Measurements from ENCODE around the gene TMEM125.

TMEM125 gene

GRCh38 chr1:43269627-43270375 is at the start of gene TMEM125:
Gene TMEM125 (plus strand): TSS chr1:43269983. CDS start chr1:43272723, 2,740 bp downstream.
- DNase-seq (ENCODE audit: low spot score), result no peak

DNA sequence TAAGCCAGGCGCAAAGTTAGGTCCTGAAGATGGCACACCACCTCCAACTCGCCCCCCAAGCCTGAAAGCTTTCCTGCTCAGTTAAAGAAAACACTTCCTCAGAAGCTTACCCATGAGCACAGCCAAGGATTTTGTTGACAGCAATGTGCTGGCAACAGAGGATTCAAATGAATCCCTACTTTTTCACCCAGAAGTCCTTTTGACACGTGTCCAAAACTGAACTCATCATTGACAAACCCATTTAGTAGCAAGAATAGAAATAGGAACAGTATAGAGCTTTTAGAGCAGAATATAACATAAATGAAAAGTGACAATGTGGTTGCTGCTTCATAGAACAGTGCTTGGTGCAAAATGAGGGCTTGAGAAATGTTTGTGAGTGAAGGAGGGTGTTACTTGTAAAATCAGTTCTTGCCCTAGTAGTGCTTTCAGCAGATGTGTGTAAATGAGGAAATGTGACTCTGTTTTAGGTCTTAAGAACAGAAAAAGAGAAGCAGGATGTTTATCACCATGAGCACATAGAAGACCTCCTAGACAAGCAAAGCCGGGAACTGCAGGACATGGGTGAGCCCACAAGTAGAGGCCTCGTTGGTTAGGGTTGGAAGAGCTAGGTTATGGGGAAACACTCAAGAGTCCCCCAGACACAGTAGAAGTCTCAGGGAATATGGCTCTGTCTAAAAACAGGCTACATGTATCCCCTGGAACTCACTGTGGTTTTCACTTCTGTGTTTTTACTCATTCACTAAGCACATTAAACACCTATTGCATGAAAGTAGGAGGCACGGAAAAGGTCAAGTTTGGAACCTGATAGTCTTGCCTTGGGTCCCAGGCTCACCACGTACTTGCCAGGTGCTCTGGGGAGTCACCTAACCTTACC is 48.6 kb upstream of the TMEM125 start:
- DNase-seq (ENCODE audit: low spot score), result no peak

- no peak for DNase-seq (ENCODE audit: low spot score)
Measured at GRCh38 chr1:43221797-43222196, 48.0 kb upstream of the TMEM125 start.

- DNase-seq (ENCODE audit: low spot score), result no peak
Measured at GRCh38 chr1:43222879-43223278, 46.9 kb upstream of the TMEM125 start.

- DNase-seq (ENCODE audit: low spot score), result no peak
Measured at GRCh38 chr1:43225168-43225567, 44.6 kb upstream of the TMEM125 start.

GRCh38 chr1:43227143-43227764 is 42.5 kb upstream of the TMEM125 start:
- peak; percentile 81 for DNase-seq (ENCODE audit: low spot score)

DNA sequence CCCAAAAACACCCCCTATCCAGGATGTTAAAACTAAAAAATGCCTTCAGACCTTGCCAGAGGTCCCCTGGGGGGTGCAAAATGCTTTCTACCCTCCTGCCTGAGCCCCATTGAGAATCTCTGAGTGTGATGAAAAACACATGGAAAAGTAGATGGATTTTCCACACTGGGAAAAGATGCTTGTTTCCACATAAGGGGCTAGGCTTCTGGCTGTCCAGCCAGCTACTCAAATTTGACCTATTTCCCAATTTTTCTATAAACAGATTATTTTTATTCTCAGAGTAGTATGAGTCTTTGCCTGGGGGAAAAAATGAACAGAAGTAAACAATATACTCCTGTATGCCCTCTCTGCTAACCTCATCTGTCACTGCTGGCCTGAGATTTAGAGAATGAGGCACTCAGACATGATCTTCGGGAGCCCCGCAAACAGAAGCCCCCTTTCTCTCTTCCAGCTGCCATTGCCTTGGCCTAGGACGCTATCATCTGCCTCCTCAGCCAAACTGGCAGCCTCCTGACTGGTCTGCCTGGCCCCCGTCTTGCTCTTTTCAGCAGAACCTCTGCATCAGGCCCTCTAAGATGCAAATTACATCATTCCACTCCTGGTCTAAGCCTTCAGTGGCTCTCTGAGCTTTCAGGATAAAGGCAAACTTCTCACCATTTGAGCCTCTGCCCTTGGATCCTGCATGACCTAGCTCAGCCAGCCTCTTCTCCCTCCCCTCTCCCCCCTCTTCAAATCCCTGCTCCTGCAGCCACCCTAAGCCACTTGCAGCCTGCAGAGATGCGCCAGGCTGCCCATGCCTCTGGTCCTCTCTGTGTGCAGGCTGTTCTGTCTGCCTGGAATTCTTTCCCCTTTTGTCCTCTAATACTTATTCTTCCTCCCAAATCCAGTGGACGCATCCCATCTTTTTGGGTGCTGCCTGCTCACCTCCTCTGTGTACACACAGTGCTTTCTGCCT is 39.7 kb upstream of the TMEM125 start:
- no peak for DNase-seq (ENCODE audit: low spot score)

DNA sequence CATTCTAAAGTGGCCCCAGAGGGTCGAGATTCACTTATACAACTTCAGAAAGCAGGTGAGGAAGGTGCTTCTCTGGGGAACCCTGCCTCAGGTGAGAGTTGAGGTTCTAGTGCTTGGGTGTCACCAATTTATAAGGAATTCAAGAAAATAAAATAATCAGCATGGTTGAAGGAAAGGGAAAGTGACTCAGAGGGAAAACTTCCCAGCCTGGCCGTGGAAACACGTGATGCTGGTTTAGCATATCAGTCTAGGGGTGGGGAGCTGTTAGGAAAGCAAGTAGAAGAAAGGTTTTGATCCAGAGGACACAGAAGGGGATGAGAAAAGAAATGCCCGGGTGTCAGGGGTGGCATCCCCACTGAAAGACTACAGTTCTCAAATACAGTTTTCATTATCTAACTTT is 37.7 kb upstream of the TMEM125 start:
- no peak for DNase-seq (ENCODE audit: low spot score)

DNA sequence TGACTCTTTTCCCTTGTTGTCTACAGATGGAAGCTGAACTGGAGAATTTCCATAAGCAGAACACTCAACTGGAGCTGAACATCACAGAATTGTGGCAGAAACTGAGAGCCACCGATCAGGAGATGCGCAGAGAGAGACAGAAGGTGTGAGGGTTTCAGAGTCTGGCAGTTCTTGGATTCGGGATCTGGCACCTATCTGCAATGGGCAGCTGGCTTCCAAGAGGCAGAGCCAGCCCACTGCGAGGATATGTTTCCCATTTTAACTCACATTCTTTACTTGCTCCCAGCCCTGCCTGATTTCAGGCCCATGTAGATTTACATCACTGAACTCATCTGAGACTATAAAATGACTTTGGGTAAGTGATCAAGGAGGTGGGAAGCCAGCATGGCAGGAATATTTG is 37.3 kb upstream of the TMEM125 start:
- no peak for DNase-seq (ENCODE audit: low spot score)

GRCh38 chr1:43233631-43234030 is 36.2 kb upstream of the TMEM125 start:
- no peak for DNase-seq (ENCODE audit: low spot score)

GRCh38 chr1:43234267-43234666 is 35.5 kb upstream of the TMEM125 start:
- DNase-seq (ENCODE audit: low spot score), result no peak

- DNase-seq (ENCODE audit: low spot score), result no peak
Measured at GRCh38 chr1:43235040-43235439, 34.7 kb upstream of the TMEM125 start.

GRCh38 chr1:43235451-43236121 is 34.2 kb upstream of the TMEM125 start:
- no peak for DNase-seq (ENCODE audit: low spot score)

DNA sequence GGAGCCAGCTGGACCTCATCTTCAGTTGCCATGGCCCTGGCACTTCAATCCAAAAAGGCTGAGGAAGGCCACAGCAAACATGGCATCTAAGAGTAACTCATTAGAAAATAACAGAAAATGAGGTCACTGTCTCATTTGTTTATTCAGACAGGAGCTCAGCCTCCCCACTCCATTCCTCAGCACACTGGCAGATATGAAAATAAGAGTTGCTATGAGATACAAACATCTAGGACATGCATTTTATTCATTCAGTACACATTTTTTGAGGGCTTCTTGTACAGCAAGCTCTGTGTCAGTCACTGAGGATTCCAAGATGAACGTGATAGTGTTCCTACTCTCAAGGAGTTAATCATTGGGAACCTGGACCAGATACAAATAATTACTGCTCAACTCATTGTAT is 32.7 kb upstream of the TMEM125 start:
- no peak for DNase-seq (ENCODE audit: low spot score)

DNA sequence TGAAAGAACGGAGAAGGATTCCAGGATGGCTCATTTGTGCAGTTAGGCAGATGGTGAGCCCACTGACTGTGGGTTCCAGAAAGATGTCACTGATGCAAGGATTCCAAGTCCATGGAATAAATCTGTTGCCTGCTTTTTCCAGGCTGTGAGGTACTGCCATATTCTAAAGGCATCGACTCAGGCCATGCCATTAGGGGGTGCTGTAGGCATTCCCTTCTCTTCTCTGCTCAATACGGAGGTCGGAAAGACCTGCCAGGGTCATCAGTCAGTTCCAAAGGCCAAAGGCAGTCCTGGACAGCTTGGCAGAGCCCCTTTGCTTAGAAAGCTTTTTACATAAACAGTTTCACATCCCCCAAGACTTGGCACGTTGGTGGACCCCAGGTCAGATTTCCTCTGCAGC is 31.7 kb upstream of the TMEM125 start:
- DNase-seq (ENCODE audit: low spot score), result peak; percentile 26

GRCh38 chr1:43238991-43239469 is 30.8 kb upstream of the TMEM125 start:
- no peak for DNase-seq (ENCODE audit: low spot score)

DNA sequence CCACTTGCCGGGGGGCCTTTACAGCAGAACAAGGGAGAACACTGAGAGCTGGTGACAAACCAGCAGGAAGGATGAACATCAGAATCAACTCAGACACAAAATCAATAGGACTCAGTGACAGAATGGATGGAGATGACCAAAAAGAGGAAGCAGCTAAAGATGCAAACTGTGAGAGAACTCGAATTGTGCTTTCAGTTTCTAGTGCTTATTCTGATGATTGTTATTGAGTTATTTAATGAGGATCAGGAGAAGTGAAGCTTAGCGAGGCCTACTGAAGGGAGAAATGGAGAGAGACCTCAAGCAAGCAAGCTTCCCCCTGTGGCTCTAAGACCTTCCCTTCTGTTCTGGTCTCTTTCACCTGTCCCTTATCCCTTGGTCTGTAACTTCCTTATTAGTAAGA is 30.3 kb upstream of the TMEM125 start:
- no peak for DNase-seq (ENCODE audit: low spot score)

DNA sequence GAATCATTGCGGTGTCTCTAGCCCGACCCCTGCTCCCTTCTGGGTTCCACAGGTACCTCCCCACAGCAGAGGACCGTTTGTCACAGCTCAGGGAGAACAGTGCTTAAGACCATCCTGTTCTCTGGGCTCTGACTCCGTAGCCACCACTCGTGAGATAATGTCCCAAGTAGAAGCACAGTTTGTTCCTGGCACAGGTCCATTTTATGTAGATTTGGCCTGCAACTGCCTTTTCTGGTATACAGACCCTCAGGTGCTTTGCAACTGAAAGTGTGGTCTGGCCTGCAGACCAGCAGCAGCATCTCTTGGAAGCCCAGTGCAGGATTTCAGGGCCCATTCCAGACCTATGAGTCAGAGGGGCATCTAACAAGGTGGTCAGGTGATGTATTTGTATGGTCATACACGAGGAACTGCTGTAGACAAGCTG is 28.4 kb upstream of the TMEM125 start:
- DNase-seq (ENCODE audit: low spot score), result no peak

DNA sequence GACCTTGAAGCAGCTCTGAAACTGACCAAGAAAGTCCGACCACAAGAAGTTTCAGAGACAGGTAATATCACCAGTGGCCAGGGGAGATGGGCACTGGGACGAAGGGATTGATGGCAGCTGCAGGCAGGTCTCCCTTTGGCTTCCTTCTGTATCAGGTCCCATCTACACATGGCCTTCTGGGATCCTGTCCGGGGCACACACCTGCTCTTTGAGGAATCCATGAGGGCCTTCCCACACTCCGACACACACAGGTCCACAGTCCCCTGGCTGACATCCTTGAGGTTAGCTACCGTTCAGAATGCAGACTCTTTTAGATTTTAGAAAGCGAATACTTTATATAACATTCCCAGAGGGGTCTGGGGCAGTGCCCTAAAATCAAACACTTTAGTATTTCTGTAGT is 26.5 kb upstream of the TMEM125 start:
- DNase-seq (ENCODE audit: low spot score), result no peak

GRCh38 chr1:43246466-43247213 is 23.1 kb upstream of the TMEM125 start:
- no peak for DNase-seq (ENCODE audit: low spot score)
